Measurements from ENCODE around the gene HOXD13. TPM values are rescaled to one million over a fixed set of nuclear protein-coding genes. Genes with fewer than 3 reads are reported as not detected.

The HOXD13 gene
- total and polyA plus RNA-seq, 2 donors (not counting 3 experiments of a cell fraction or from before 2014, with no cell fraction given): not detected

GRCh38 chr2:176126929-176127773, 34.6 kb downstream of the HOXD13 start:
- FAIRE-seq: peak; percentile 76
- H3K9ac ChIP-seq (replicated peaks; ENCODE audit: extremely low read depth, insufficient read depth, low read length): peak overlapping the region; percentile 30
- H3K27me3 ChIP-seq (ENCODE audit: control insufficient read depth in 2 of 2, insufficient read depth in 2 of 2, low read length in 2 of 2): peaks cover 5 to 6% of the 10 kb centered on the region in 2 experiments
- H4K20me1 ChIP-seq (replicated peaks; ENCODE audit: control insufficient read depth, extremely low read depth, insufficient read depth, low read length): no peaks in the 10 kb centered on the region
- peak overlapping the region in 2 of 3 experiments; percentile 48 to 67 for H3K4me3 ChIP-seq (replicated peaks in 1 of 3; ENCODE audit: insufficient read depth in 1 of 3, low read depth in 1 of 3, low read length in 3 of 3)
- H3K79me2 ChIP-seq (ENCODE audit: control insufficient read depth, insufficient read depth, low read length): peaks cover 14% of the 10 kb centered on the region
- no peak overlapping the region for H3K27ac ChIP-seq (ENCODE audit: insufficient read depth, low read depth, low read length)
- POLR2A ChIA-PET: no interaction called here
- H2AFZ ChIP-seq (ENCODE audit: low read depth, low read length): peak overlapping the region; percentile 58
- peak overlapping the region; percentile 86 for H3K4me2 ChIP-seq (ENCODE audit: insufficient read depth, low read length)
- peak; percentile 61 to 66 for TF ChIP-seq CTCF (IDR thresholded peaks at IDR 0.05; ENCODE audit: extremely low read depth in 1 of 2, insufficient read depth in 1 of 2, low read depth in 1 of 2, low read length in 2 of 2)
- TF ChIP-seq JUN (IDR thresholded peaks at IDR 0.05; ENCODE audit: borderline replicate concordance, insufficient read depth, insufficient read length, low read depth): no peak
- H3K36me3 ChIP-seq (ENCODE audit: control insufficient read depth in 2 of 2, extremely low read depth in 1 of 2, insufficient read depth in 2 of 2, low read length in 2 of 2): no peaks in the 10 kb centered on the region
- H3K9me3 ChIP-seq (replicated peaks; ENCODE audit: control insufficient read depth, insufficient read depth, low read length): no peaks in the 10 kb centered on the region
- CTCF ChIA-PET: interaction anchor here (0.5 to 10.1 kb wide), 49 partner anchors 9 to 1638 kb away, joined by 3 to 458 read pairs (median 5); partner anchors contain the start of genes HOXD10 and HOXD4
- H3K9me1 ChIP-seq (replicated peaks; ENCODE audit: control insufficient read depth, extremely low read depth, insufficient read depth, low read length): no peaks in the 10 kb centered on the region
- peaks cover 33% of the 10 kb centered on the region for H3K4me1 ChIP-seq (ENCODE audit: control insufficient read depth, extremely low read depth, insufficient read depth, low read length)
- BruUV-seq (replicated peaks): no TSS peak
- peak; percentile 68 for DNase-seq (ENCODE audit: low read depth, low spot score)
- intact Hi-C loops (cut with micrococcal nuclease): loop anchor here (1.0 to 5.0 kb wide), 9 partner anchors 328 to 1630 kb away; no protein-coding TSS in a partner anchor
- dilution Hi-C loops (cut with MboI; ENCODE audit: extremely low pct_ligation_motif_present, low sequenced_read_pairs): loop anchor here (25.0 kb wide), 1 partner anchor 510 kb away; no protein-coding TSS in a partner anchor

GRCh38 chr2:176127774-176128072, 35.2 kb downstream of the HOXD13 start:
- no peaks in the 10 kb centered on the region for H4K20me1 ChIP-seq (replicated peaks; ENCODE audit: control insufficient read depth, extremely low read depth, insufficient read depth, low read length)
- H3K36me3 ChIP-seq (ENCODE audit: control insufficient read depth in 2 of 2, extremely low read depth in 1 of 2, insufficient read depth in 2 of 2, low read length in 2 of 2): no peaks in the 10 kb centered on the region
- FAIRE-seq: peak; percentile 61
- no peak for TF ChIP-seq CTCF (IDR thresholded peaks at IDR 0.05; ENCODE audit: extremely low read depth in 1 of 2, insufficient read depth in 1 of 2, low read depth in 1 of 2, low read length in 2 of 2)
- no peak for TF ChIP-seq POLR2AphosphoS5 (IDR thresholded peaks at IDR 0.05; ENCODE audit: insufficient read depth, low read depth, low read length)
- no peak for TF ChIP-seq EZH2 (IDR thresholded peaks at IDR 0.05; ENCODE audit: borderline replicate concordance, low read depth, low read length, severe bottlenecking)
- no peak for TF ChIP-seq MAX (IDR thresholded peaks at IDR 0.05; ENCODE audit: insufficient read depth, insufficient read length)
- no peak for TF ChIP-seq GATA2 (IDR thresholded peaks at IDR 0.05; ENCODE audit: insufficient read depth, insufficient read length, low read depth, low read length)
- intact Hi-C loops (cut with micrococcal nuclease) (loop anchor here (1.0 to 5.0 kb wide), 9 partner anchors 328 to 1630 kb away; no protein-coding TSS in a partner anchor), dilution Hi-C loops (cut with MboI; ENCODE audit: extremely low pct_ligation_motif_present, low sequenced_read_pairs) (loop anchor here (25.0 kb wide), 1 partner anchor 510 kb away; no protein-coding TSS in a partner anchor)
- peaks cover 14% of the 10 kb centered on the region for H3K79me2 ChIP-seq (ENCODE audit: control insufficient read depth, insufficient read depth, low read length)
- H3K27me3 ChIP-seq (ENCODE audit: control insufficient read depth in 2 of 2, insufficient read depth in 2 of 2, low read length in 2 of 2): peaks cover 5% of the 10 kb centered on the region in 2 experiments
- H2AFZ ChIP-seq (ENCODE audit: low read depth, low read length): peak overlapping the region; percentile 58
- H3K9ac ChIP-seq (replicated peaks; ENCODE audit: extremely low read depth, insufficient read depth, low read length): no peak overlapping the region
- no TSS peak for BruUV-seq (replicated peaks)
- H3K9me3 ChIP-seq (replicated peaks; ENCODE audit: control insufficient read depth, insufficient read depth, low read length): no peaks in the 10 kb centered on the region
- CTCF ChIA-PET: interaction anchor here (0.6 to 10.1 kb wide), 31 partner anchors 9 to 1638 kb away, joined by 3 to 458 read pairs (median 7); no protein-coding TSS in a partner anchor
- H3K9me1 ChIP-seq (replicated peaks; ENCODE audit: control insufficient read depth, extremely low read depth, insufficient read depth, low read length): no peaks in the 10 kb centered on the region
- no peak overlapping the region for H3K4me3 ChIP-seq (replicated peaks in 1 of 3; ENCODE audit: insufficient read depth in 1 of 3, low read depth in 1 of 3, low read length in 3 of 3)
- no peak for DNase-seq (ENCODE audit: low read depth, low spot score)
- H3K27ac ChIP-seq (ENCODE audit: insufficient read depth, low read depth, low read length): no peak overlapping the region
- peaks cover 31% of the 10 kb centered on the region for H3K4me1 ChIP-seq (ENCODE audit: control insufficient read depth, extremely low read depth, insufficient read depth, low read length)
- H3K4me2 ChIP-seq (ENCODE audit: insufficient read depth, low read length): no peak overlapping the region
- POLR2A ChIA-PET: no interaction called here
